Loucy (cell line): Measurements from ENCODE around the gene BICRA.

Experiments used
- CTCF ChIP-seq: fragments of 200-600 bp; sonication (generic); conservative IDR thresholded peaks from 2 replicates; pipeline ENCODE4 v1.5.1; 2014; ENCODE audit warnings: mild to moderate bottlenecking, antibody characterized with exemption, low read length
- EZH2phosphoT487 ChIP-seq: fragments of 200-600 bp; IDR thresholded peaks from 2 replicates; pipeline ENCODE4 v1.6.1; 2018; ENCODE audit warnings: antibody characterized with exemption, mild to moderate bottlenecking, moderate library complexity, borderline replicate concordance

GRCh38 chr19:47726467-47726866 lies 117.5 kb downstream of the BICRA start:
- TF ChIP-seq CTCF (no peak), EZH2phosphoT487 (no peak)
